Lower lobe of right lung (tissue), 2 donors: ENCODE data around the gene ZNF37A. TPM values are rescaled to one million over a fixed set of nuclear protein-coding genes. Genes with fewer than 3 reads are reported as not detected.

Experiments
- ATAC-seq, 2 donors: fragments of 200-7000 bp; cut with Tn5 transposase; one replicate each; pipeline ENCODE4 v1.9.1; 2020 to 2022; ENCODE audit warnings: mild to moderate bottlenecking in 2 of 2, moderate library complexity in 2 of 2
- DNase-seq: peaks from one replicate; pipeline ENCODE4 v3.0.0-alpha.2; 2020
- H3K27ac ChIP-seq: fragments of 200-600 bp; one replicate; pipeline ENCODE4 v1.8.0; 2022
- H3K27me3 ChIP-seq: fragments of 200-600 bp; one replicate; pipeline ENCODE4 v1.8.0; 2022; ENCODE audit warnings: low read depth
- H3K36me3 ChIP-seq: fragments of 200-600 bp; one replicate; pipeline ENCODE4 v1.8.0; 2022; ENCODE audit warnings: mild to moderate bottlenecking
- H3K4me1 ChIP-seq: fragments of 200-600 bp; one replicate; pipeline ENCODE4 v1.8.0; 2022
- H3K4me3 ChIP-seq: fragments of 200-600 bp; one replicate; pipeline ENCODE4 v1.8.0; 2022; ENCODE audit warnings: mild to moderate bottlenecking
- H3K9me3 ChIP-seq: fragments of 200-600 bp; one replicate; pipeline ENCODE4 v1.8.0; 2022
- CTCF ChIP-seq: fragments of 200-600 bp; IDR thresholded peaks from one replicate; pipeline ENCODE4 v1.8.0; 2022; ENCODE audit warnings: antibody characterized with exemption, mild to moderate bottlenecking
- intact Hi-C: fragments of 100-400 bp; cut with DNase I; formaldehyde crosslinking; loops from one replicate; pipeline ENCODE4 v1.11.0; 2022
- total RNA-seq: library from RNA; stranded (reverse); fragmentation: NEBNext Ultra II Directional; extraction: Animal tissue kit (Norgen Biotek cat#: 25700); gene quantifications from one replicate; pipeline ENCODE4 v1.2.1, GENCODE V29; 2021
- donor health status: DM: no; HTN: yes; CAD: no; lungs with severe emphysema.

Gene ZNF37A
- total RNA-seq, 1 donor from 2014 or later, result 16.6 TPM

- intact Hi-C loops, result no loop called here
- TF ChIP-seq CTCF, result no peak
- Histone ChIP-seq H3K36me3 (peaks cover 20% of the 10 kb centered on the region), H3K9me3 (peaks cover 55% of the 10 kb centered on the region), H3K4me1 (no peaks in the 10 kb centered on the region), H3K27ac (no peak overlapping the region), H3K4me3 (no peak overlapping the region), H3K27me3 (no peaks in the 10 kb centered on the region)
- ATAC-seq, result no peak
- DNase-seq, result no peak
Observed at GRCh38 chr10:38102880-38103279, 8.7 kb downstream of the ZNF37A start.

GRCh38 chr10:38103756-38104155 is 9.6 kb downstream of the ZNF37A start:
- intact Hi-C loops, result no loop called here
- Histone ChIP-seq H3K9me3 (peaks cover 61% of the 10 kb centered on the region), H3K27me3 (no peaks in the 10 kb centered on the region), H3K36me3 (peaks cover 12% of the 10 kb centered on the region), H3K4me3 (no peak overlapping the region), H3K4me1 (no peaks in the 10 kb centered on the region), H3K27ac (no peak overlapping the region)
- DNase-seq (no peak), ATAC-seq (no peak)
- no peak for TF ChIP-seq CTCF

GRCh38 chr10:38112159-38112558 is 18.0 kb downstream of the ZNF37A start:
- Histone ChIP-seq H3K4me3 (no peak overlapping the region), H3K9me3 (peaks cover 81% of the 10 kb centered on the region), H3K4me1 (no peaks in the 10 kb centered on the region), H3K36me3 (peaks cover 32% of the 10 kb centered on the region), H3K27me3 (no peaks in the 10 kb centered on the region), H3K27ac (no peak overlapping the region)
- DNase-seq (no peak), ATAC-seq (no peak)
- no peak for TF ChIP-seq CTCF
- intact Hi-C loops, result no loop called here

- H3K36me3 ChIP-seq, result peaks cover 45% of the 10 kb centered on the region
- no peak overlapping the region for H3K27ac ChIP-seq
- intact Hi-C loops, result no loop called here
- DNase-seq, result no peak
- no peaks in the 10 kb centered on the region for H3K27me3 ChIP-seq
- TF ChIP-seq CTCF, result no peak
- H3K4me3 ChIP-seq, result no peak overlapping the region
- H3K9me3 ChIP-seq, result peaks cover 98% of the 10 kb centered on the region
- no peak for ATAC-seq
- H3K4me1 ChIP-seq, result no peaks in the 10 kb centered on the region
Observed at GRCh38 chr10:38118072-38118807, 24.1 kb downstream of the ZNF37A start.

GRCh38 chr10:38119038-38119437 is 24.9 kb downstream of the ZNF37A start:
- intact Hi-C loops, result no loop called here
- H3K9me3 ChIP-seq, result peaks cover 98% of the 10 kb centered on the region
- ATAC-seq (no peak), DNase-seq (no peak)
- no peaks in the 10 kb centered on the region for H3K4me1 ChIP-seq
- no peak for TF ChIP-seq CTCF
- H3K27ac ChIP-seq, result no peak overlapping the region
- H3K4me3 ChIP-seq, result no peak overlapping the region
- H3K27me3 ChIP-seq, result no peaks in the 10 kb centered on the region
- peaks cover 40% of the 10 kb centered on the region for H3K36me3 ChIP-seq
